Islet precursor cell (in vitro differentiated cells): ENCODE results near the gene MAP3K7CL.

Experiments used
- DNase-seq: peaks from one replicate; pipeline ENCODE4 v3.0.0-alpha.2; 2018

Gene MAP3K7CL

GRCh38 chr21:29172282-29172681 is 41.8 kb downstream of the MAP3K7CL start:
- no peak for DNase-seq

- DNase-seq = no peak
Observed at GRCh38 chr21:29174607-29175013, 44.2 kb downstream of the MAP3K7CL start.

GRCh38 chr21:29175408-29176134 is 45.1 kb downstream of the MAP3K7CL start:
- no peak for DNase-seq

GRCh38 chr21:29176471-29177120 is 46.2 kb downstream of the MAP3K7CL start:
- no peak for DNase-seq

GRCh38 chr21:29177800-29178199 is 47.4 kb downstream of the MAP3K7CL start:
- no peak for DNase-seq

- no peak for DNase-seq
Observed at GRCh38 chr21:29178926-29179325, 48.5 kb downstream of the MAP3K7CL start.

GRCh38 chr21:29179503-29179902 is 49.1 kb downstream of the MAP3K7CL start:
- DNase-seq = no peak

- no peak for DNase-seq
Observed at GRCh38 chr21:29181799-29182470, 51.5 kb downstream of the MAP3K7CL start.

GRCh38 chr21:29182691-29183092 is 52.2 kb downstream of the MAP3K7CL start:
- no peak for DNase-seq

- no peak for DNase-seq
Observed at GRCh38 chr21:29184037-29184436, 53.6 kb downstream of the MAP3K7CL start.

GRCh38 chr21:29185172-29185571 is 54.7 kb downstream of the MAP3K7CL start:
- no peak for DNase-seq

GRCh38 chr21:29185633-29186032 is 55.2 kb downstream of the MAP3K7CL start:
- no peak for DNase-seq

GRCh38 chr21:29186246-29186645 is 55.8 kb downstream of the MAP3K7CL start:
- DNase-seq = no peak

GRCh38 chr21:29187944-29188343 is 57.5 kb downstream of the MAP3K7CL start:
- DNase-seq = no peak

GRCh38 chr21:29189353-29189752 is 58.9 kb downstream of the MAP3K7CL start:
- DNase-seq = no peak

GRCh38 chr21:29190923-29191331 is 60.5 kb downstream of the MAP3K7CL start:
- no peak for DNase-seq

- DNase-seq = no peak
Observed at GRCh38 chr21:29193072-29193471, 62.6 kb downstream of the MAP3K7CL start.

- no peak for DNase-seq
Observed at GRCh38 chr21:29193901-29194300, 63.5 kb downstream of the MAP3K7CL start.

- DNase-seq = no peak
Observed at GRCh38 chr21:29194342-29194741, 63.9 kb downstream of the MAP3K7CL start.

- no peak for DNase-seq
Observed at GRCh38 chr21:29194847-29195246, 64.4 kb downstream of the MAP3K7CL start.

- no peak for DNase-seq
Observed at GRCh38 chr21:29195981-29196669, 65.7 kb downstream of the MAP3K7CL start.

- DNase-seq = no peak
Observed at GRCh38 chr21:29196670-29197191, 66.3 kb downstream of the MAP3K7CL start.

GRCh38 chr21:29201186-29201585 is 70.7 kb downstream of the MAP3K7CL start:
- no peak for DNase-seq
